K562 (cell line): ENCODE data around the gene UBE2O. TPM values are rescaled to one million over a fixed set of nuclear protein-coding genes. Genes with fewer than 3 reads are reported as not detected.

Source experiments
- ATAC-seq: fragments of 200-7000 bp; cut with Tn5 transposase; 3 replicates; pipeline ENCODE4 v1.9.1; 2020; ENCODE audit warnings: moderate library complexity
- BruUV-seq: library from RNA; stranded (reverse); fragments of 400-500 nt; replicated peaks from 2 replicates; lab custom pipeline; 2021; lab: Mats Ljungman, UMichigan
- CTCF ChIA-PET: fragments of 300-600 bp; formaldehyde crosslinking; extraction: SDS; loops from one replicate; lab custom pipeline; 2021; ENCODE audit warnings: low intra/inter-chr PET ratio; lab: Yijun Ruan, JAX
- POLR2A ChIA-PET: fragments of 300-600, 350-650 bp; sonication (Branson Sonifier 250); formaldehyde crosslinking; extraction: SDS; loops from one replicate; lab custom pipeline; 2021; ENCODE audit warnings: antibody characterized with exemption, inconsistent platforms; lab: Yijun Ruan, JAX
- DNase-seq, 4 experiments: peaks; one replicate each; pipeline versions ENCODE4 v3.0.0 to v3.0.0-alpha.2; 2011 to 2018; ENCODE audit warnings: low spot score in 3 of 4, mixed read lengths in 3 of 4; ENCODE audit errors: extremely low read depth in 1 of 4
- FAIRE-seq: peaks from 2 replicates; lab custom pipeline; 2011; peaks lifted over from hg19 to GRCh38; lab: Jason Lieb, UNC
- H2AFZ ChIP-seq: 2 replicates; pipeline ENCODE4 v1.6.0; 2011; ENCODE audit warnings: low read depth, low read length, control low read depth, inconsistent platforms
- H3K27ac ChIP-seq: fragments of 200-600 bp; 3 replicates; pipeline ENCODE4 v1.8.0; 2011; ENCODE audit warnings: low read depth, mild to moderate bottlenecking, control low read depth, inconsistent platforms, low read length, moderate library complexity, mixed read lengths; ENCODE audit errors: extremely low read depth
- H3K27me3 ChIP-seq, 2 experiments: fragments of 300-600 bp in 1 of 2; 2 replicates in 1 of 2; 3 replicates in 1 of 2; pipeline versions ENCODE4 v1.6.0 to v1.8.0; 2011; ENCODE audit warnings: inconsistent platforms in 2 of 2, low read length in 2 of 2, mild to moderate bottlenecking in 1 of 2, mixed read lengths in 1 of 2, moderate library complexity in 1 of 2; ENCODE audit not compliant: control insufficient read depth in 2 of 2, insufficient read depth in 2 of 2
- H3K36me3 ChIP-seq: fragments of 300-600 bp; 3 replicates; pipeline ENCODE4 v1.8.0; 2011; ENCODE audit warnings: mild to moderate bottlenecking, low read length, inconsistent platforms; ENCODE audit not compliant: control insufficient read depth, insufficient read depth
- H3K4me1 ChIP-seq, 2 experiments: fragments of 200-600 bp in 1 of 2; replicated peaks in 1 of 2; 2 replicates in 1 of 2; 3 replicates in 1 of 2; pipeline versions ENCODE4 v1.5.1 to v1.8.0; 2011; ENCODE audit warnings: inconsistent platforms in 2 of 2, low read length in 2 of 2, mild to moderate bottlenecking in 1 of 2, mixed read lengths in 1 of 2, moderate library complexity in 1 of 2; ENCODE audit not compliant: control insufficient read depth in 2 of 2, insufficient read depth in 2 of 2
- H3K4me2 ChIP-seq: 2 replicates; pipeline ENCODE4 v1.6.1; 2011; ENCODE audit warnings: low read length, control low read depth, inconsistent platforms, mixed read lengths; ENCODE audit not compliant: insufficient read depth
- H3K4me3 ChIP-seq: fragments of 200-600 bp; sonication (generic), shearing (Covaris generic); 2 replicates; pipeline ENCODE4 v1.5.1; 2016; ENCODE audit warnings: control low read depth, inconsistent platforms
- H3K79me2 ChIP-seq: fragments of 200-600 bp; 3 replicates; pipeline ENCODE4 v1.8.0; 2011; ENCODE audit warnings: low read length, inconsistent platforms; ENCODE audit not compliant: control insufficient read depth, insufficient read depth
- H3K9ac ChIP-seq, 2 experiments: 2 replicates each; pipeline versions ENCODE4 v1.6.0 to v1.6.1; 2011; ENCODE audit warnings: low read depth in 2 of 2, low read length in 2 of 2, control low read depth in 1 of 2, inconsistent platforms in 1 of 2, mild to moderate bottlenecking in 1 of 2, mixed read lengths in 1 of 2; ENCODE audit not compliant: insufficient read depth in 1 of 2
- H3K9me1 ChIP-seq: one replicate; pipeline ENCODE4 v1.6.0; 2011; ENCODE audit warnings: inconsistent platforms, mild to moderate bottlenecking, low read length, moderate library complexity; ENCODE audit not compliant: control insufficient read depth, insufficient read depth
- H3K9me3 ChIP-seq: replicated peaks from 2 replicates; pipeline ENCODE4 v1.5.1; 2011; ENCODE audit warnings: low read depth, low read length, inconsistent platforms; ENCODE audit not compliant: control insufficient read depth, insufficient read depth
- H4K20me1 ChIP-seq: replicated peaks from 2 replicates; pipeline ENCODE4 v1.6.1; 2011; ENCODE audit warnings: low read length, inconsistent platforms, mixed read lengths; ENCODE audit not compliant: control insufficient read depth, insufficient read depth
- ARID2 ChIP-seq: fragments of 450-650 bp; IDR thresholded peaks from 2 replicates; pipeline ENCODE4 v1.6.1; 2017; ENCODE audit warnings: antibody characterized with exemption, mild to moderate bottlenecking
- ATF7 ChIP-seq: fragments of 450-650 bp; IDR thresholded peaks from 2 replicates; pipeline ENCODE4 v1.7.1; 2014; ENCODE audit warnings: mild to moderate bottlenecking, moderate library complexity
- BHLHE40 ChIP-seq: IDR thresholded peaks from 2 replicates; pipeline ENCODE4 v1.6.1; 2011; ENCODE audit warnings: low read length, improper control_type of control experiment
- DACH1 ChIP-seq: fragments of 450-650 bp; IDR thresholded peaks from 2 replicates; pipeline ENCODE4 v1.6.1; 2018; ENCODE audit not compliant: partially characterized antibody
- JUND ChIP-seq, 2 experiments: IDR thresholded peaks; 2 replicates in 1 of 2; 3 replicates in 1 of 2; pipeline ENCODE4 v1.6.1; 2011; ENCODE audit warnings: borderline replicate concordance in 2 of 2, low read depth in 2 of 2, low read length in 2 of 2, improper control_type of control experiment in 1 of 2, missing biosample characterization in 1 of 2, missing genetic modification characterization in 1 of 2, missing genetic modification reagents in 1 of 2
- KDM2B ChIP-seq: fragments of 250-450 bp; sonication (Bioruptor Pico); IDR thresholded peaks from 2 replicates; pipeline ENCODE4 v1.8.0; 2021; ENCODE audit warnings: mild to moderate bottlenecking, moderate library complexity
- LARP7 ChIP-seq: fragments of 450-650 bp; IDR thresholded peaks from 2 replicates; pipeline ENCODE4 v1.6.1; 2016
- NR3C1 ChIP-seq: sonication (generic); formaldehyde crosslinking; IDR thresholded peaks from 2 replicates; pipeline ENCODE4 v1.8.1; 2022; ENCODE audit warnings: missing genetic modification reagents
- RNF2 ChIP-seq: sonication (generic); IDR thresholded peaks from 2 replicates; pipeline ENCODE4 v1.6.1; 2016
- TCF3 ChIP-seq: sonication (generic); formaldehyde crosslinking; IDR thresholded peaks from 2 replicates; pipeline ENCODE4 v1.4.0; 2020; ENCODE audit warnings: mild to moderate bottlenecking, missing genetic modification reagents
- ZNF175 ChIP-seq: fragments of 200-800 bp; sonication (Bioruptor generic); IDR thresholded peaks from 2 replicates; pipeline ENCODE4 v1.6.1; 2016; ENCODE audit warnings: low read depth, mild to moderate bottlenecking, missing genetic modification characterization, missing compliant biosample characterization
- ZNF224 ChIP-seq: sonication (generic); formaldehyde crosslinking; IDR thresholded peaks from 2 replicates; pipeline ENCODE4 v1.8.0; 2022; ENCODE audit warnings: mild to moderate bottlenecking, missing genetic modification reagents
- ZNF384 ChIP-seq: IDR thresholded peaks from 2 replicates; pipeline ENCODE4 v1.6.1; 2012; ENCODE audit warnings: low read depth, low read length, improper control_type of control experiment
- WGBS: fragments of 100-300 bp; shearing (Covaris generic); methylation state at CpG from one replicate; pipeline ENCODE4 v1.1.6; 2016; ENCODE audit warnings: low coverage, mixed read lengths; ENCODE audit not compliant: insufficient coverage; ENCODE audit errors: missing lambda C conversion rate; 5-methylcytosine and 5-hydroxymethylcytosine counted together
- in situ Hi-C: fragments of 300-500 bp; cut with MboI; formaldehyde crosslinking; loops from 4 replicates; pipeline ENCODE4 v1.15.0; 2018; ENCODE audit warnings: inconsistent platforms, mixed read lengths
- intact Hi-C: fragments of 100-400 bp; cut with micrococcal nuclease; formaldehyde crosslinking; loops from 2 replicates; pipeline ENCODE4 v1.14.2; 2022
- polyA plus RNA-seq, 8 experiments: library from polyadenylated mRNA; depleted of rRNA in 4 of 8; stranded (reverse) in 5 of 8; unstranded in 3 of 8; fragments of >200 nt; fragmentation: Nextera tagmentation in 2 of 8; fragmentation: Illumina TruSeq in 1 of 8; extraction: Ambion mirVana in 2 of 8; extraction: Trizol in 1 of 8; gene quantifications; 2 replicates each; pipeline versions ENCODE4 v1.2.1 to v1.2.3, GENCODE V29; 2011 to 2014; ENCODE audit warnings: inconsistent platforms in 1 of 8, missing spikeins in 1 of 8
- total RNA-seq, 7 experiments: library from RNA; depleted of rRNA in 6 of 7; stranded (reverse); fragments of >200 nt in 6 of 7; fragmentation: Illumina TruSeq in 2 of 7; extraction: Trizol in 2 of 7; gene quantifications; 2 replicates each; pipeline versions ENCODE4 v1.2.1 to v1.2.3, GENCODE V29; 2011 to 2021; ENCODE audit warnings: low replicate concordance in 1 of 7
- TF ChIP-seq, protein P1 (sequence below): fragments of 200-800 bp; sonication (Bioruptor generic); IDR thresholded peaks from 2 replicates; pipeline ENCODE4 v1.6.1; 2016; ENCODE audit warnings: missing genetic modification characterization, missing compliant biosample characterization

Gene UBE2O
- total and polyA plus RNA-seq, 9 of the 15 experiments (the other 6 are each of a cell fraction or from before 2014, with no cell fraction given) = 1.6 to 39.7 (median 13.3) TPM

DNA sequence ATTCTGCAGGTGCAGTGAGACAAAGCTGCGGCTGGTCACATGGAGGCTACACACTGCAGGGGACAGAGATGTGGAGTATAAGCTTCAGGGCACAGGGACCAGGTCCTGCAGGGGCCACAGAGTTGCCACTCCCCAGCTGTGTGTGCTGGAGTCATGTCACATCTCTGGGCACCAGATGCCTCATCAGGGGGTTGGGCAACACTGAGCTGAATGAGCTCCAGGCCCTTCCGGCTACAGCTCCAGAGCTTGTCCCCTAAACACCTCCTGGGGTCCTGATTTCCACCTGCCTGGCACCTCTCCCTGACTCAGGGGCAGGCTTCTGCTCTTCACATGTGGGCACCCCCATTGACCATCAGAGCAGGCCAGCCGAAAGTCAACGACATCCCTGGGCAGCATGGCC is 36.1 kb downstream of the UBE2O start (continued):
- TF ChIP-seq, protein P1, sequence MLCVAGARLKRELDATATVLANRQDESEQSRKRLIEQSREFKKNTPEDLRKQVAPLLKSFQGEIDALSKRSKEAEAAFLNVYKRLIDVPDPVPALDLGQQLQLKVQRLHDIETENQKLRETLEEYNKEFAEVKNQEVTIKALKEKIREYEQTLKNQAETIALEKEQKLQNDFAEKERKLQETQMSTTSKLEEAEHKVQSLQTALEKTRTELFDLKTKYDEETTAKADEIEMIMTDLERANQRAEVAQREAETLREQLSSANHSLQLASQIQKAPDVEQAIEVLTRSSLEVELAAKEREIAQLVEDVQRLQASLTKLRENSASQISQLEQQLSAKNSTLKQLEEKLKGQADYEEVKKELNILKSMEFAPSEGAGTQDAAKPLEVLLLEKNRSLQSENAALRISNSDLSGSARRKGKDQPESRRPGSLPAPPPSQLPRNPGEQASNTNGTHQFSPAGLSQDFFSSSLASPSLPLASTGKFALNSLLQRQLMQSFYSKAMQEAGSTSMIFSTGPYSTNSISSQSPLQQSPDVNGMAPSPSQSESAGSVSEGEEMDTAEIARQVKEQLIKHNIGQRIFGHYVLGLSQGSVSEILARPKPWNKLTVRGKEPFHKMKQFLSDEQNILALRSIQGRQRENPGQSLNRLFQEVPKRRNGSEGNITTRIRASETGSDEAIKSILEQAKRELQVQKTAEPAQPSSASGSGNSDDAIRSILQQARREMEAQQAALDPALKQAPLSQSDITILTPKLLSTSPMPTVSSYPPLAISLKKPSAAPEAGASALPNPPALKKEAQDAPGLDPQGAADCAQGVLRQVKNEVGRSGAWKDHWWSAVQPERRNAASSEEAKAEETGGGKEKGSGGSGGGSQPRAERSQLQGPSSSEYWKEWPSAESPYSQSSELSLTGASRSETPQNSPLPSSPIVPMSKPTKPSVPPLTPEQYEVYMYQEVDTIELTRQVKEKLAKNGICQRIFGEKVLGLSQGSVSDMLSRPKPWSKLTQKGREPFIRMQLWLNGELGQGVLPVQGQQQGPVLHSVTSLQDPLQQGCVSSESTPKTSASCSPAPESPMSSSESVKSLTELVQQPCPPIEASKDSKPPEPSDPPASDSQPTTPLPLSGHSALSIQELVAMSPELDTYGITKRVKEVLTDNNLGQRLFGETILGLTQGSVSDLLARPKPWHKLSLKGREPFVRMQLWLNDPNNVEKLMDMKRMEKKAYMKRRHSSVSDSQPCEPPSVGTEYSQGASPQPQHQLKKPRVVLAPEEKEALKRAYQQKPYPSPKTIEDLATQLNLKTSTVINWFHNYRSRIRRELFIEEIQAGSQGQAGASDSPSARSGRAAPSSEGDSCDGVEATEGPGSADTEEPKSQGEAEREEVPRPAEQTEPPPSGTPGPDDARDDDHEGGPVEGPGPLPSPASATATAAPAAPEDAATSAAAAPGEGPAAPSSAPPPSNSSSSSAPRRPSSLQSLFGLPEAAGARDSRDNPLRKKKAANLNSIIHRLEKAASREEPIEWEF (CRISPR knock-in tag) = no peak
- TF ChIP-seq LARP7 (no peak), DACH1 (no peak), ZNF224 (CRISPR knock-in tag) (no peak), ATF7 (no peak)

DNA sequence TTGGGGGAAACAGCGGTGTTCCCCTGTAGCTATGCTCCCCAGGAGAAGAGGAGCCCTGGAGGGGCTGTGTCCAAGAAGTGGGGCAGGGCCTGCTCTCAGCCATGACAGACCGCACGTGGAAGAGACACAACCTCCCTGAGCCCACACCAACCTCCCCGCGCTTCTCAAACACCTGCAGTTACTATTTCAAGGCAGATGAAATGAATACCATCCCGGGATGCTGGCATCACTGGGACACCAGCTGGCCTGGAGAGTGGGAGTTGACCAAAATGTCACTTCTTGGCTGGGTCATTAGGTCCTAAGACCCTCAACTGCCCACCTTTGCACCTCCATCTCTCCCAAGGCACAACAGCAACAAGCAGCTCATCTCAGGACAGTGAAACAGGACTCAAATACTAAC is 36.5 kb downstream of the UBE2O start:
- FAIRE-seq (no peak), ATAC-seq (no peak), DNase-seq (no peak)
- no peak overlapping the region for H2AFZ ChIP-seq
- ChIA-PET CTCF (no interaction called here), POLR2A (interaction anchor here (0.9 to 3.6 kb wide), 3 partner anchors 11 to 99 kb away, joined by 3 to 22 read pairs (median 3); no protein-coding TSS in a partner anchor)
- H3K27me3 ChIP-seq = no peaks in the 10 kb centered on the region
- H3K4me2 ChIP-seq = no peak overlapping the region
- peaks cover 56% of the 10 kb centered on the region for H3K79me2 ChIP-seq
- in situ Hi-C loops (no loop called here), intact Hi-C loops (no loop called here)
- WGBS = 80% methylated on average over 5 of the region's 6 CpGs
- H3K36me3 ChIP-seq = peaks cover 23% of the 10 kb centered on the region; the same call in 2 of the 3 replicates
- H3K27ac ChIP-seq = no peak overlapping the region
- no peak overlapping the region for H3K4me3 ChIP-seq
- H3K4me1 ChIP-seq = peaks cover 23 to 49% of the 10 kb centered on the region in 2 experiments
- H3K9me1 ChIP-seq = peaks cover 8% of the 10 kb centered on the region
- peaks cover 47% of the 10 kb centered on the region for H4K20me1 ChIP-seq
- H3K9ac ChIP-seq = no peak overlapping the region
- no TSS peak for BruUV-seq
- no peaks in the 10 kb centered on the region for H3K9me3 ChIP-seq
- TF ChIP-seq ARID2 (no peak), NR3C1 (CRISPR knock-in tag) (no peak), BHLHE40 (no peak), ZNF384 (no peak), TCF3 (no peak), ZNF175 (CRISPR knock-in tag) (no peak), RNF2 (no peak), JUND (IDR thresholded peaks at IDR 0.05; ENCODE audit: borderline replicate concordance, low read depth, low read length) (no peak), JUND (tag; IDR thresholded peaks at IDR 0.05; ENCODE audit: borderline replicate concordance, low read depth, low read length) (no peak), KDM2B (CRISPR knock-in tag) (no peak)
